Inflammatory macrophage treated with lipopolysaccharide for 4 hours (primary cell): ENCODE results near the gene CDC42SE2.
"Not testable (repeated sequence)": the region's sequence is repeated elsewhere in the genome, so short reads cannot be mapped to it uniquely, and the experiment has no call there.

Experiments
- DNase-seq: peaks from one replicate; pipeline ENCODE4 v3.0.0-alpha.2; 2020

The CDC42SE2 gene

DNA sequence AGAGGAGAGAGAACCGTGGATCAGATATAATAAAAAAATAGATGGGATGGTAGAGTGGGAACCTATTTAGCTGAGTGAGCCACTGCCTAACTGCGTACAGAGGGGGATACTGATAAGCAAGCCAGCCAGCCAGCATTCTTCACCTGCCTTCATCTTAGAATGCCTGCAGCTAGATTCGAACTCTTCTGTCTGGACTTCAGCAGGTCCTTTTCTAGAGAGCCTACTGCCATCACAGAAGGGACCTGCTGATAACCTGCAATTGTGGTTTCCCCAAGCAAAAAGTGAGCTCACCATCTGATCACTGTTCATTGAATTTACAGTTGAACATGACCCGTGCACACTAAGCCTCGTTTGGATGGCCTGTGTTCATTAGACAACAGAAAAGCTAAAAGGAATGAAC is 109.4 kb downstream of the CDC42SE2 start:
- DNase-seq = no peak

DNA sequence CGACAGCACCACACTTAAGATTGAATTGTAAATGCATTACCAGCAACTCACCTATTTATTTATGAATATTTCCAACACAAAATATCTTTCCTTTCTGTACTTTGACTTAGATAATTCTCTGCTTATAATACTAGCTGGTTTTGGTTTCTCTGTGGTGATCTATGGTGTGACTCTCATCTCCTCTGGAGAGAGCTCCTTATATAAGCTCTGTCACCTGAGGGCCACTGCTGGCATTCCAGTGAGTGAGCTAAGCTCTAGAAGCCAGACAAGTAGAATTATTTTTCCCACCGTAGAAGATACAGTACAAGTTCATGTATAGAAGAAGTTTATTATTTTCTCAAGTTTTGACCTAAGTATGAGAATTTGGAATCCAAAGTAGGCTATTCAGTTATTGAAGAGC is 111.5 kb downstream of the CDC42SE2 start:
- DNase-seq = no peak

DNA sequence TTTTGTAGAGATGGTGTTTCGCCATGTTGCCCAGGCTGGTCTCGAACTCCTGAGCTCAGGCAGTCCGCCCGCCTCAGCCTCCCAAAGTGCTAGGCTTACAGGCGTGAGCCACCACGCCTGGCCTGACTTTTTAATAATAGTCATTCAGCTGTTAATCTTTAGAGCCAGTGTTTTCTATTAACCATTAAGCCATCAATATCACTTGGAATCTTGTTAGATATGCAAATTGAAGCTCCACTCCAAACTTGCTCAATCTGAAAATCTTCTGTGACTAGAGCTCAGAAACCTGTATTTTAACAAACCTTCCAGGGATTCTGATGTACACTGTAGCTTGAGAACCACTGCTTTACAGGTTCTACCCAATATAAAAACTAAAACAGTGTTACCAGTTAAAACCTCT is 113.5 kb downstream of the CDC42SE2 start:
- DNase-seq = no peak

DNA sequence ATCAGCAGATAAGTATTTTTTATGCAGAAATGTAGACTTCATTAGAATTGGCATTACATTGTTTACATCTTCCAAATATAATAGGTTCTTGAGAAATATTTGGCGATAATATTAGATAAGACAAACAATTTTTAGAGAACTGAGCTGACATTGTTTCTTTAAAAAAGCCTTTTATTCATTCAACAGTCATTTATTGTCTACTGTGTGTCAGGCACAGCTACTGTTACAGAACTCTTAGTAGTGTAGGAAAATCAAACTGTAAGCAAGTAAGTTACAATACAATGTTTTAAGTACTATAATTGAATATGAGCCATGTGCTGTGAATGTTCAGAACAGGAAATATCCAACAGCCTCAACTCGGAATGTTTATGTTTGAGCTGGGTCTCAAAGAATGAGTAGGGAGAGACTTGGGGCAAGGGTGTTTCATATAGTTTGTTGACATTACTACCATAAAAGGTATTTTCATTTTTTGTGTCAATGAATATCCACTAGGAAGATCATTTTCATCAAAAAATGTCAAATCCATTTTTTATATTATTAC is 114.0 kb downstream of the CDC42SE2 start:
- no peak for DNase-seq

DNA sequence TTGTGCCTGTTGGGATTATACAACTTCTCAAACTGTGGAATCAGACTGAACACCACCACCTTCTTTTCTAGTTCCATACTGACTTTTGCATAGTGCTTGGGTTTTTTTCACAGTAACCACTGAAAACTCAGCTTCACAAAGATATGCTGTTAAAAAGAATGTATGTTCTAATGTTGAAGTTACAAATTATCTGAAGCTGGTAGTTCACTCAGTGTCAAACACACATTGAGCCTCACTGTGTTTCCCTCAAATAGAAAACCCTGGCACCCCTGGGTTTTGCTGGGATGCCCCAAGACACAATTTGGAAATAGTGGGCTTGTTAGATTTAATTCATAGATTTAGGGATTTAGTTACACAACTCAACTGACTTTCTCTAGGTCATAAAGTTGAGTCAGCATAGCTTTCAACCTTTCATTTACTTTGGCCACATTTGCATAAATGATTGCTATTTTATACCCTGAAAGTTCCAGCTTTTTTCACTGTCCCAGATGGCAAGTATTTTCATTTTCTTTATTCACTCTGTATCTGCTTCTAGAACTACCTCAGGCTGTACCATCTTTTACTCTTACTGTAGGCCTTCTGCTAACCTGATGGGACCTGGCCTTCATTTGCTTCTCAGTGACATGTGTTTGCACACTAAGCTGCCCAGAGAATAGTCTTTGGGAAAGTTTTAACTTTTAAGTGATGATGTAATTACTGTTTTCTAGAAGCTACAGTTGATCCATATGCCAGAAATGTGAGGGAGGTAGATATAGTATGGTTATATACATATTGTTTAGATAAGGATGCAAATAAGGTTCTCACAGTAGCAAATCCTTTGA is 115.1 kb downstream of the CDC42SE2 start:
- peak; percentile 58 for DNase-seq

DNA sequence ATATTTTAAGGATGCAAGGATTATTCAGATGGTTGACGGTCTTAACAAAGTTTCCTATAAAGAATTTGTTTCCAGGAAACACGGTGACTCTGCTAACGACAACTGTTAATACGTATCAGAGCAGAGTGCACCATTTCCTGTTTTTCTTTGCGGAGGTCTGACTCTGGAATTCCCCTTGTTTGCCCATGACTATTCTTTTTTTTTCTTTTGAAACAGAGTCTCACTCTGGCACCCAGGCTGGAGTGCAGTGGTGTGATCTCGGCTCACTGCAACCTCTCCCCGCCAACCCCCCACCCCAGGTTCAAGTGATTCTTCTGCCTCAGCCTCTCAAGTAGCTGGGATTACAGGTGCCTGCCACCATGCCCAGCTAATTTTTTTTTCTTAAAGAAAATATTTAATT is 115.9 kb downstream of the CDC42SE2 start:
- DNase-seq = peak; percentile 93

DNA sequence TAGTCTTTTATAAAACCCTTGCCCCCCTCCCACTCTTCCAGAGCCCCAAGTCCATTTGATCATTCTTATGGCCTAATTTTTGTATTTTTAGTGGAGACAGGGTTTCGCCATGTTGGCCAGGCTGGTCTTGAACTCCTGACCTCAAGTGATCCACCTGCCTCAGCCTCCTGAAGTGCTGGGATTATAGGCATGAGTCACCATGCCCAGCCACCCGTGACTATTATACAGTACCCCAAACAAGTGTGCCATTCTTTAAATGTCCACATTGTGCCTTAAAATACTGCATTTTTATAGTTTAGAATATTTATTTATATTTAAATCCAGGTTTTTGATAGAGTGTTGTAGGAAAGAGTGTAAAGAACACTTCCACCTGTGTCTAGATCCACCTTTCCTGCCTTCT is 116.4 kb downstream of the CDC42SE2 start:
- not testable (repeated sequence) for DNase-seq

DNA sequence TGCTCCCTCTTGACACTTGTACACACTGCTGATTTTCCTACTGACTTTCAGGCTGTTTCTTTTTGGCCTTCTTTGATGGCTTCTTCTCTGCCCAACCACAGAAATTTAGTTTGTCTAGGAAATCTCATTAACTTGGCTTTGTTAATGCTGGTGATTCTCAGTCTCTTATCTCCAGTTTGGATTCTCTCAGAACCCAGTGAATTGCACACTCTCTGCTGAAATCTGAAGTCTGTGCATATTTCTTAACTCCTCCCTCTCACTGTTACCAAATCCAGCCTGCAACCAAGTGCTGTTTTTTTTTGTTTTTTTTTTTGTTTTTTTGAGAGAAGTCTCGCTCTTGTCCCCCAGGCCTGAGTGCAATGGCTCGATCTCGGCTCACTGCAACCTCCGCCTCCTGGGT is 117.2 kb downstream of the CDC42SE2 start:
- peak; percentile 63 for DNase-seq

DNA sequence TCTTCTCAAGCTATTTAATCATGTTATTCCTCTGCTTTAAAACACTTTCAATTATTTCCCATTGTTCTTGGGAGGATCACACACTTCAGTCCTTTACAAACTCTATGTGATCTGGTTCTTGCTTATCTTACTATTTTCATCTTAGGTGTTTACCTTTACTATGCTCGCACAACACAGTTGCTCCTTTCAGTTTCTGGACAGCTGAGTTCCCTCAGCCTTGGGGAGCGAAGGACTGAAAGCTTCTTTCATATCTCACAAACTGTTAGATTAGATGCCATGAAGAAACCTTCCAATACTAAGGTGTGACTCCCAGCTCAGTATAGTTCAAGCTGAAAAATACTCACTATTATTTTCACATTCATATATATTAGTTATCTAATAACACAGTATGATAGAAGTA is 117.9 kb downstream of the CDC42SE2 start:
- DNase-seq = no peak

DNA sequence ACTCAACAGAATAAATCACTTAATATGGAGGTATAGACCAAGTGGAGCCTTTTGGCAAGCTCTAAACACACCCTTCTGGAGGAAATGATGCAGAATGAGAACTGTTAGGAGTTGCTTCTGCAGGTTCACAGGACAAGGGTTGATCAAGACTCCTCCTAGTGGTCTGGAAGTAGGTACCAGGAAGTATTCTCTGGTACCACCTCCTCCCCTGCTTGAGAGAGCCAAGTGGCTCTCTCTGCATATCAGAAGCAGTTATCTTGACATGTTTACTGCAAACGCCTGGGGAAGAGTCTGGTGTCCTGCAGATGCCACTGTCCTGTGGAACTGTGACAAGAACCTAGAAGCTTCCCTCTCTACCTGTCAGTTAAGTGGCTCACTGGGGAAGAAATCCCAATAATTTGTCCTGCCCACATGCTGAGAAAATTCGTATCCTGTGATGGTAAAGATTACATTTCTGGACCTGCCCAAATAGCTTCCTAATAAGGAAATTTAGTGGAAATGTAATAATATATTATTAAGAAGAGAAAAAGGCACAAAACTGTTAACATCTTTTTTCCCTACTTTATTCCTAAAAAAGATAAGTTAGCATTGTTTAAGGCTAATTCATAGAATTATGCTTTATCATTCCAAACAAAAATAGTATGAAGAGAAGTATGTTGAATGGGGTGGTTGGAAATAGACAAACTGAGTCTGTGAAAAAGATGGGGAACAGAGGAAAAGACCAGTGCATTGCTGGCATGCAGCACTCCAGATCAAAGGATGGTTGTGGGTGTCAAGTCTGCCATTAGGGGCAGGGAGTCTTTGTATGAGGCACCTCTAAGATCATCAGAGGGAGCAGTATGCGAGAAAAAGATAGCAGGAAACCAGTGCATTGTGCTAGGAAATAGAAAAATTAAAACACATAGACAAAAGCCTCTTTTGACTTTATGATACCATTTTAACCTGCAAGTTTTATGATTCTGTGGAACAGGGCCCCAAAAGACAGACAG is 118.8 kb downstream of the CDC42SE2 start:
- peak; percentile 64 for DNase-seq

DNA sequence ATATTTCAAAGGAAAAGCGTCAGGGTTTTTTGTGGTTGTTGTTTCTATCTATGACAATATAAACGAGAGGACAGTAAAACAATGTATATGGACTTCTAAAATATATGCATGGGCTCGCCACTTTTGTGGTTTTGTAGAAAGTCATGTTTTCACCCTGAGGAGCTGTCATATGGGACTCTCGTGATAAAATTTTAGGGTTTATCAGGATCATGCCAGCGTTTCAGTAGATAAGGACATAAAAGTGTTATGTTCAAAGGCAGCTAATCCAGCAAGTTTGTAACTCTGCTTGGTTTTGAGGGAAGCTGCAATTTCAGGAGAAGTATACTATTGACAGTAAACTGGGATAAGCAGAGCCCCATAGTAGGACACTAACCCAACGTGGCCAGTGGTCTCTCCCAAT is 120.3 kb downstream of the CDC42SE2 start:
- no peak for DNase-seq

DNA sequence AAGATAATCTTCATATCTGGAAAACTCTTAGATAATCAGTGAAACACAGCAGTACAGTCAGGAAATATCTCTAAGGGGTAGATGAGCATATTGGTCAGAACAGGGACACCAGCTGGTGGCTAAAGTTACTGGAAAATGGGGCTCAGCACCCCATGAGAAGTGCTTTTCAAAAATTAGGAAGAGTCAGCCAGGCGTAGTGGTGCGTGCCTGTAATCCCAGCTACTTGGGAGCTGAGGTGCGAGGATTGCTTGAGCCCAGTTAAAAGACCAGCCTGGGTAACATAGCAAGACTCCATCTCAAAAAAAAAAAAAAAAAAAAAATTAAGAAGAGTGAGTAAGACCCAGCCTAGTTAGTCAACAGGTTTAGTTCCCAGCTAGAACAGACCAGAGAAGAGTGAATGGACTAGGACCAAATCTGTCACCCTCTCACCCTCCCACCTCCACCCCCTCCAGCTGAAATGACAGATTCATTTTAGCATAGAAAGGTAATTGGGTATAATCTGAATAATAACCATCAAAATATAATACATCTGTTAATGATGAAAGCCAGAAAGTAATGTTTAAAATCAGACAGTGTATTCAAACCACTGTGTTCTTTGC is 120.9 kb downstream of the CDC42SE2 start:
- no peak for DNase-seq

DNA sequence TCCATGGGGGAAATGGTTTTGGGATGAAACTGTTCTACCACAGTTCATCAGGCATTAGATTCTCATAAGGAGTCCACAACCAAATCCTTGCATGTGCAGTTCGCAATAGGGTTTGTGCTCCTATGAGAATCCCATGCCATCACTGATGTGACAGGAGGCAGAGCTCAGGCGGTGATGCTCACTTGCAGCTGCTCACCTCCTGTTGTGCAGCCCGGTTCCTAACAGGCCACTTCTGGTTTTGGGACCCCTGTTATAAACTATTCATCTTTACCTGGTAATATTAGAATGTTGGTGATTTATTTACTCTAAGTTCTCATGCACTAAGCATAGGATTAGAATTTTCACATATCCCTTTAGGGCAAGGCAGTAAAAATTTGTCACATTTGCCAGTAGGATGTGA is 122.3 kb downstream of the CDC42SE2 start:
- DNase-seq = no peak

DNA sequence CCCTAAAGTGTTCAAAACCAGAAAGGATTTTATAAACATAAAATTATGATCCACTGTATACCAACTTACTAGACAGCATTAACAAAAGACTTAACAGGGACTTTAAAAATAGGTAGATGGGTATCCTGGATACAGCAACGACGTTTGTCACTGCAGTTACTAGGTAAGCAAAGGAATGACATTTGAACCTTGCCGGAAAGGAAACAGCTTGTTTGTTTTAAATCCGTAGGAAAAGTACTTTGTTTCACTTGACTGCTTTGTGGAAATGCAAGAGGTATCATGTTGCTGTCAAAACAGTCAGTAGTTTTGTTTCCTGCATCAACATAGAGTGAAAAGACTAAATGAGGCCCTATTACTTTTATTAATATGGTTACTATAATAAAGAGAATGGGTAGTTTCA is 122.9 kb downstream of the CDC42SE2 start:
- DNase-seq = no peak

DNA sequence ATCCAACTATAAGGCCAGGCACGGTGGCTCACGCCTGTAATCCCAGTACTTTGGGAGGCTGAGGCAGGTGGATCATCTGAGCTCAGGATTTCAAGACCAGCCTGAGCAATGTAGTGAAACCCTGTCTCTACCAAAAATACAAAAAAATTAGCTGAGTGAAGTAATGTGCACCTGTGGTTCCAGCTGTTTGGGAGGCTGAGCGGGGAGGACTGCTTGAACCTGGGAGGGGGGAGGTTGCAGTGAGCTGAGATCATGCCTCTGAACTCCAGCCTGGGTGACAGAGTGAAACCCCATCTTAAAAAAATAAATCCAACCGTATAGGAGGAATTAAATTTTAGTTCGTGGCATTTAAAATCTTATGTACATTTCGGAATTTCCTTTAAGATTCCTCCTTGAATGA is 123.4 kb downstream of the CDC42SE2 start:
- DNase-seq = no peak

DNA sequence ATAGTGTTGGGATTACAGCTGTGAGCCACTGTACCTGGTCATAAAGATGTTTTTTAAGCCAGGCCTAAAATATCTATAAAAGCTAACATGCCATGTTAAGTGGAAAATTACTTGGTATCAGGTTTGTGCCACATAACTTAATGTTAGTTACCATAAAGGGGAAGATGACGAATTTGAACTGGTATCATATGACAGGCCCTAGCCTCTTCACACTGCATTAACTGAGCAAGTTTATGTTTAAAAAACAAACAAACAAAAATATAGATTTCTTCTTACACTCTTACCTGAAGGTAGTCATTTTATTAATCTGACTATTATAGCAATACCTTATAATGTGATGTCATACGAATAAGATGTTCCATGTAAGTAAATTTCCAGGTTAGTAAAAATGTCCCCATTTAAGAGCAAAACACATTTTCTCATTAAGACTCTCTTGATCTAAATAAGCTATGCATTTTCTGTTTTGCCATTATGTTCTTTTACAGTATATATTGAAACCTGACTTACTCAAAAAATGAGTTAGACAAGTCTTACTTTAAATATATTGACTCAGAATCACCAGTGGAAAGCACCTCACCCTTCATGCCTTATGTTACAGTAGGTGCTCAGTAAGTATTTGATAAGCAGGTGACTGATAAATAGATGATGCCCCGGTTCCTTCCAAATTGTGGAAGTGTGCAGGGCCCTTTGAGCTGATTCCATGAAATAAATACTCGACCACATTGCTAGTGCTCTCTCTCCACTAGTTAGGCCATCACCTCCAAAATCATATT is 125.4 kb downstream of the CDC42SE2 start:
- DNase-seq = no peak

DNA sequence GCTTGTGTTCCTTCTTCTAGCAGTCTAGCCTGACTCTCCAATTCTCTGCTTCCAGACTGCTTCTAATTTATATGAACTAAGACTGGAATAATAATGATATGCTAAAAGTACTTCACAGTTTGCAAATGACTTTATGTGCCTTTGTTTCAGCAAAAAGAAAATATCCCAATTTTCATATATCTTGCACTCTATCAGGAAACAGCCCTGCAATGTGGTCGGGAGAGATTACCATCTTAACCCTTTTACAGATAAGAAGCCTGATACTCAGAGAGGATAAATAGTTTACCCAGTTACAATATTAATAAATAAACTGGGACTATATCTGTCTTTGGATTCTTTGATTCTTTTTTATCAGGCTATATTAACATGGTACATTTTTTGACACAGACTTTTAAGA is 126.0 kb downstream of the CDC42SE2 start:
- DNase-seq = no peak

DNA sequence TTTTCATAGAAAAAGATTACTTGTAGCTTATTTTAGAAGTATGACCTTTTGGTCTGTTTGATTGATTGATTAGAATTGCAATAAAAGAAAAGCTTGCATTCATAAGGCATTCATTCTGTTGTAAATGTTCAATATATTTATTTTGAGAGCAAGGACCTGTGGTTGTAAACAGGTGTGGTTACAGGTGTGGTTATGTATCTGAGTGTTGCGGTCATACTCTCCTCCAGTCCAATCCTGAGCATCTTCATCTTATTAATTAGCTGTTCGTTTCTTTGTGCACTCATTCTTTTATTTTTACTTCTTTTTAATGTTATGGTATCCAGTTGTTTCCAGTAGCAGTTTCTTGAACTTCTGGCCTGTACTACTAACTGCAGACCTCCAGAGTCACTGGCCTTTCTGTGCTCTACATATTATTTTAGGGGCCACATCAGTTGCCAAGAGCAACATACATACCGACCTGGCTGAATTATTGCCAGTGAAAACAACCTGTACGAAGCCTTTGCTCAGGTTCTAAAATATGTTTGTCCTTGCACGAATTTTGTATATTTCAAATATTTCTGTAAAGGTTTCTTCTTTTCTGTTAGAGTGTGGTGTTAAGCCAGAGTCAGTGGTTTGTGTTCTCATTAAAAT is 128.7 kb downstream of the CDC42SE2 start:
- no peak for DNase-seq

DNA sequence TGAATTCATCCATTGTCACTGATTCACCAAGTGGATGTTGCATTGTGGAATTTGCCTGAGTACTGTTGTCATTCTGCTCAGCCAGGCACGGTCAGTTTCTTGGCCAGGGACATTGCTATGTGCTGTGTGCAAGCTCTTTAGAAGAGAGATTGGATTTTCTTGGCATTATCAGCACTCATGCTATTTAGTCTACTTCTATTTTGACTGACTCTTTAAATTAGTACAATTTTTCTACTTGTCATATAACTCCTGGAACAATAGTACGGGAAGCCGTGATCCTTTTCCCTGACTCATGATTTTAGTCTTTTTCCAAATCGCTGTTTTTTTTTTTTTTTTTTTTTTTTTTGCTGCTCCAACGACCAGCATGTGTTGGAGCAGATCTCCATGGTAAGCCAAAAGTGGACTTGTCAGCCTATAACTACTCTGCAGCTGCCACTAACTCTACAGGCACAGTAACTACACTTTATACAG is 129.7 kb downstream of the CDC42SE2 start:
- DNase-seq = no peak

DNA sequence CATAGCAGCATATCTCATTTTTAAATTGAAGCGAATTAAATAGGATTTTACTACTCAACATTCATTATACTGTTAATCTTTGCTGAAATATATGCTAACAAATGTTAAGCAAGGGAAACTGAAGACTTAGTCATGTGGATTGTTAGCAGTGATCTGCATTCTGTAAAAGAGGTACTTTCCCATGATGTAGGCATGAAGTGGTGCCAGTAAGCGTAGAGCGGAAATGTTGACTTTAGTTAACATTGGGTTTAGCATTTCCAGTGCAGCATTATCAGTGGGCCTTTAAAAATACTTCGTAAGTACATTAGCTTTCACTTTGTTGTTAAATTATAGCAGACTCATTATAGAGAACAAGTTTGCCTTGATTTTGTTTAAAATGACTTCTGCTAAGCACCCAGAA is 130.3 kb downstream of the CDC42SE2 start:
- DNase-seq = peak; percentile 47

DNA sequence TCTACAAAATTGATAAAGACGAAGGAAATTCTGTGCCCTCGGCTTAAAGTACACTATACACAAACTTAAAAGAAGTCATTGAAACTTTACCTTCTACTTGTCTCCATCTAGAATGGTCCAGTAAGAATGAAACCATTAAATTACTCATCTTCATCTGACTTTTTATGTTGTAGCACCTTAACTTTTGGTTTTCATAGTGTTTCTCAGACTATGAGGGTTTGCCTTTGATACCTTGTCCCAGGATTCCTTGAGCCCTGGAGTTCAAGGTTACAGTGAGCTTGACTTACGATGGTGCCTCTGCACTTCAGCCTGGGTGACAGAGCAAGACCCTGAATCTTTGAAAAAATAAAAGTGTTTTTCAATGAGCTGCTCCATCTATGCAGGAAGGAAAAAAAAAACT is 132.2 kb downstream of the CDC42SE2 start:
- no peak for DNase-seq
